ENCODE data around the gene AURKA. TPM values are rescaled to one million over a fixed set of nuclear protein-coding genes. Genes with fewer than 3 reads are reported as not detected.
"Not testable (repeated sequence)": the region's sequence is repeated elsewhere in the genome, so short reads cannot be mapped to it uniquely, and the experiment has no call there.

AURKA gene
- total and polyA plus RNA-seq, 12 donors, result 1.1 to 56.6 (median 3.1) TPM

GRCh38 chr20:56391596-56392131 lies 351 bp downstream of the AURKA start:
- peaks cover 11 to 29% of the 10 kb centered on the region in 2 donors for H3K4me1 ChIP-seq (replicated peaks in 1 of 2)
- peaks cover 0 to 15% of the 10 kb centered on the region in 2 donors for H3K36me3 ChIP-seq (replicated peaks in 1 of 2)
- DNase-seq, result peak in 1 of 7 donors; percentile 10
- 0 to 2% (median 1%) methylated on average over 16 to 29 of the region's 29 CpGs for WGBS, 4 donors
- H3K27me3 ChIP-seq, result no peaks in the 10 kb centered on the region
- TF ChIP-seq CTCF (IDR thresholded peaks at IDR 0.05) (no peak), POLR2A (IDR thresholded peaks at IDR 0.05) (no peak)
- H3K27ac ChIP-seq, result peak overlapping the region in 4 of 5 donors; percentile 66 to 94 (median 78)
- intact Hi-C loops (cut with DNase I), result loop anchor here (5.0 to 10.0 kb wide), 2 partner anchors 73 to 76 kb away; partner anchors contain the start of gene RTF2 (in 2 of the 2)
- no peaks in the 10 kb centered on the region for H3K9me3 ChIP-seq (replicated peaks in 1 of 3)
- peak overlapping the region in 3 of 4 donors; percentile 62 to 83 (median 65) for H3K4me3 ChIP-seq

- Histone ChIP-seq H3K4me3 (peak overlapping the region in 1 of 4 donors; percentile 65), H3K9me3 (replicated peaks in 1 of 3) (no peaks in the 10 kb centered on the region), H3K36me3 (replicated peaks in 1 of 2) (peaks cover 0 to 9% of the 10 kb centered on the region in 2 donors), H3K4me1 (replicated peaks in 1 of 2) (peaks cover 11 to 29% of the 10 kb centered on the region in 2 donors), H3K27me3 (no peaks in the 10 kb centered on the region), H3K27ac (no peak overlapping the region)
- no peak for TF ChIP-seq CTCF (IDR thresholded peaks at IDR 0.05)
- TF ChIP-seq POLR2A (IDR thresholded peaks at IDR 0.05), result no peak
- DNase-seq, result no peak
- intact Hi-C loops (cut with DNase I), result loop anchor here (5.0 to 10.0 kb wide), 2 partner anchors 74 to 76 kb away; partner anchors contain the start of gene RTF2 (in 2 of the 2)
- WGBS, 4 donors, result 22 to 32% (median 28%) methylated on average over 10 of the region's 10 CpGs
These were observed 978 bp downstream of the AURKA start for GRCh38 chr20:56391037-56391436.

- H3K4me3 ChIP-seq; H3K36me3 ChIP-seq (replicated peaks in 1 of 2); H3K27me3 ChIP-seq; H3K27ac ChIP-seq; H3K9me3 ChIP-seq (replicated peaks in 1 of 3); DNase-seq: not testable (repeated sequence)
- peaks cover 11 to 29% of the 10 kb centered on the region in 2 donors for H3K4me1 ChIP-seq (replicated peaks in 1 of 2)
- 92 to 98% (median 97%) methylated on average over 9 of the region's 9 CpGs for WGBS, 4 donors
- intact Hi-C loops (cut with DNase I), result loop anchor here (5.0 to 10.0 kb wide), 2 partner anchors 74 to 77 kb away; partner anchors contain the start of gene RTF2 (in 2 of the 2)
These were observed 1.6 kb downstream of the AURKA start for GRCh38 chr20:56390396-56390795.

- Histone ChIP-seq H3K27ac (no peak overlapping the region), H3K27me3 (no peaks in the 10 kb centered on the region), H3K36me3 (replicated peaks in 1 of 2) (no peaks in the 10 kb centered on the region), H3K4me3 (no peak overlapping the region), H3K9me3 (replicated peaks in 1 of 3) (no peaks in the 10 kb centered on the region), H3K4me1 (replicated peaks in 1 of 2) (peaks cover 11 to 27% of the 10 kb centered on the region in 2 donors)
- no peak for DNase-seq
- TF ChIP-seq POLR2A (IDR thresholded peaks at IDR 0.05) (no peak), CTCF (IDR thresholded peaks at IDR 0.05) (no peak)
- 93 to 98% (median 95%) methylated on average over 4 of the region's 4 CpGs for WGBS, 4 donors
- intact Hi-C loops (cut with DNase I), result loop anchor here (5.0 to 10.0 kb wide), 2 partner anchors 75 to 77 kb away; partner anchors contain the start of gene RTF2 (in 2 of the 2)
These were observed 2.2 kb downstream of the AURKA start for GRCh38 chr20:56389807-56390206.

- Histone ChIP-seq H3K27ac (no peak overlapping the region), H3K36me3 (replicated peaks in 1 of 2) (no peaks in the 10 kb centered on the region), H3K27me3 (no peaks in the 10 kb centered on the region), H3K4me3 (no peak overlapping the region), H3K4me1 (replicated peaks in 1 of 2) (peaks cover 11 to 18% of the 10 kb centered on the region in 2 donors), H3K9me3 (replicated peaks in 1 of 3) (no peaks in the 10 kb centered on the region)
- no peak for DNase-seq
- WGBS, 4 donors, result 95 to 97% (median 97%) methylated on average over 4 of the region's 4 CpGs
- no peak for TF ChIP-seq POLR2A (IDR thresholded peaks at IDR 0.05)
- no peak for TF ChIP-seq CTCF (IDR thresholded peaks at IDR 0.05)
- intact Hi-C loops (cut with DNase I), result no loop called here
These were observed 3.1 kb downstream of the AURKA start for GRCh38 chr20:56388882-56389281.

Measured in adrenal gland (tissue), 12 donors.